Measurements from ENCODE around the gene MTMR2. TPM values are rescaled to one million over a fixed set of nuclear protein-coding genes. Genes with fewer than 3 reads are reported as not detected.

MTMR2 gene
- total and polyA plus RNA-seq, 2 donors (not counting 1 experiment from before 2014, with no cell fraction given): 4.8 to 15.4 TPM

- H4K20me1 ChIP-seq (ENCODE audit: control insufficient read depth, insufficient read depth, low read length, poor library complexity, severe bottlenecking): no peaks in the 10 kb centered on the region
- H3K4me3 ChIP-seq (ENCODE audit: control extremely low read depth in 1 of 5, extremely low read depth in 1 of 5, insufficient read depth in 1 of 5, low read depth in 2 of 5, low read length in 4 of 5): no peak overlapping the region
- intact Hi-C loops (cut with micrococcal nuclease): no loop called here
- H3K27me3 ChIP-seq (replicated peaks in 1 of 4; ENCODE audit: control extremely low read depth in 1 of 4, control insufficient read depth in 3 of 4, insufficient read depth in 4 of 4, low read length in 3 of 4): no peaks in the 10 kb centered on the region
- ATAC-seq (ENCODE audit: low read depth) (no peak), DNase-seq (no peak)
- POLR2A ChIA-PET: no interaction called here
- H3K9me3 ChIP-seq (ENCODE audit: control extremely low read depth in 1 of 3, control insufficient read depth in 2 of 3, insufficient read depth in 1 of 3, low read length in 2 of 3): peaks cover 0 to 17% (median 13%) of the 10 kb centered on the region in 3 donors
- no peak overlapping the region for H3K27ac Mint-ChIP-seq
- H3K9ac ChIP-seq (ENCODE audit: low read length): no peak overlapping the region
- H2AFZ ChIP-seq (ENCODE audit: insufficient read depth, low read depth, low read length, poor library complexity, severe bottlenecking): no peak overlapping the region
- no peaks in the 10 kb centered on the region for H3K79me2 ChIP-seq (ENCODE audit: control insufficient read depth, insufficient read depth, low read length)
- no peaks in the 10 kb centered on the region for H3K4me1 Mint-ChIP-seq
- no CpG with 5 or more reads among the region's 1 CpG for WGBS (ENCODE audit: insufficient coverage)
- CTCF ChIA-PET: no interaction called here
- TF ChIP-seq CTCF (IDR thresholded peaks at IDR 0.05): no peak
- TF ChIP-seq EZH2 (IDR thresholded peaks at IDR 0.05; ENCODE audit: borderline replicate concordance, insufficient read depth, low read depth, low read length, poor library complexity, severe bottlenecking): no peak
- H3K36me3 ChIP-seq (replicated peaks in 1 of 2; ENCODE audit: control extremely low read depth in 1 of 2, control insufficient read depth in 1 of 2, extremely low read depth in 1 of 2, insufficient read depth in 2 of 2, low read length in 1 of 2): no peaks in the 10 kb centered on the region
- no peaks in the 10 kb centered on the region for H3K27me3 Mint-ChIP-seq
- no peak overlapping the region for H3K27ac ChIP-seq (ENCODE audit: low read length in 2 of 2)
- no peaks in the 10 kb centered on the region for H3K4me1 ChIP-seq (ENCODE audit: control insufficient read depth in 2 of 2, insufficient read depth in 2 of 2, low read length in 2 of 2)
- no peak overlapping the region for H3K4me3 Mint-ChIP-seq
- no peak overlapping the region for H3K4me2 ChIP-seq (replicated peaks; ENCODE audit: low read depth, low read length, poor library complexity, severe bottlenecking)
- H3K9me3 Mint-ChIP-seq (ENCODE audit: insufficient read depth): peaks cover 9% of the 10 kb centered on the region
These were observed 19.6 kb upstream of the MTMR2 start for GRCh38 chr11:95943546-95943945.

- H3K27me3 Mint-ChIP-seq: no peaks in the 10 kb centered on the region
- peaks cover 0 to 3% (median 0%) of the 10 kb centered on the region in 3 donors for H3K9me3 ChIP-seq (ENCODE audit: control extremely low read depth in 1 of 3, control insufficient read depth in 2 of 3, insufficient read depth in 1 of 3, low read length in 2 of 3)
- H3K4me3 ChIP-seq (ENCODE audit: control extremely low read depth in 1 of 5, extremely low read depth in 1 of 5, insufficient read depth in 1 of 5, low read depth in 2 of 5, low read length in 4 of 5): no peak overlapping the region
- no peaks in the 10 kb centered on the region for H3K27me3 ChIP-seq (replicated peaks in 1 of 4; ENCODE audit: control extremely low read depth in 1 of 4, control insufficient read depth in 3 of 4, insufficient read depth in 4 of 4, low read length in 3 of 4)
- intact Hi-C loops (cut with micrococcal nuclease): no loop called here
- CTCF ChIA-PET: no interaction called here
- H3K4me1 ChIP-seq (ENCODE audit: control insufficient read depth in 2 of 2, insufficient read depth in 2 of 2, low read length in 2 of 2): no peaks in the 10 kb centered on the region
- no peak overlapping the region for H3K4me2 ChIP-seq (replicated peaks; ENCODE audit: low read depth, low read length, poor library complexity, severe bottlenecking)
- H3K79me2 ChIP-seq (ENCODE audit: control insufficient read depth, insufficient read depth, low read length): no peaks in the 10 kb centered on the region
- no peak overlapping the region for H3K4me3 Mint-ChIP-seq
- H3K9ac ChIP-seq (ENCODE audit: low read length): no peak overlapping the region
- no peaks in the 10 kb centered on the region for H3K4me1 Mint-ChIP-seq
- no peaks in the 10 kb centered on the region for H4K20me1 ChIP-seq (ENCODE audit: control insufficient read depth, insufficient read depth, low read length, poor library complexity, severe bottlenecking)
- H3K36me3 ChIP-seq (replicated peaks in 1 of 2; ENCODE audit: control extremely low read depth in 1 of 2, control insufficient read depth in 1 of 2, extremely low read depth in 1 of 2, insufficient read depth in 2 of 2, low read length in 1 of 2): no peaks in the 10 kb centered on the region
- DNase-seq (no peak), ATAC-seq (ENCODE audit: low read depth) (no peak)
- H3K9me3 Mint-ChIP-seq (ENCODE audit: insufficient read depth): peaks cover 5% of the 10 kb centered on the region
- no peak overlapping the region for H3K27ac Mint-ChIP-seq
- H2AFZ ChIP-seq (ENCODE audit: insufficient read depth, low read depth, low read length, poor library complexity, severe bottlenecking): no peak overlapping the region
- 85% methylated on average over 5 of the region's 6 CpGs for WGBS (ENCODE audit: insufficient coverage)
- TF ChIP-seq CTCF (IDR thresholded peaks at IDR 0.05) (no peak), EZH2 (IDR thresholded peaks at IDR 0.05; ENCODE audit: borderline replicate concordance, insufficient read depth, low read depth, low read length, poor library complexity, severe bottlenecking) (no peak)
- no peak overlapping the region for H3K27ac ChIP-seq (ENCODE audit: low read length in 2 of 2)
- POLR2A ChIA-PET: no interaction called here
These were observed 15.2 kb upstream of the MTMR2 start for GRCh38 chr11:95939091-95939490.

Data from B cell (primary cell).